HG03097 (cell line): Measurements from ENCODE around the gene ZNF74.
"Not testable (repeated sequence)": the region's sequence is repeated elsewhere in the genome, so short reads cannot be mapped to it uniquely, and the experiment has no call there.

Experiments
- ATAC-seq: cut with Tn5 transposase; IDR thresholded peaks from one replicate; pipeline ENCODE4 v1.9.1; 2021; ENCODE audit not compliant: unreplicated experiment, low FRiP score

Gene ZNF74

DNA sequence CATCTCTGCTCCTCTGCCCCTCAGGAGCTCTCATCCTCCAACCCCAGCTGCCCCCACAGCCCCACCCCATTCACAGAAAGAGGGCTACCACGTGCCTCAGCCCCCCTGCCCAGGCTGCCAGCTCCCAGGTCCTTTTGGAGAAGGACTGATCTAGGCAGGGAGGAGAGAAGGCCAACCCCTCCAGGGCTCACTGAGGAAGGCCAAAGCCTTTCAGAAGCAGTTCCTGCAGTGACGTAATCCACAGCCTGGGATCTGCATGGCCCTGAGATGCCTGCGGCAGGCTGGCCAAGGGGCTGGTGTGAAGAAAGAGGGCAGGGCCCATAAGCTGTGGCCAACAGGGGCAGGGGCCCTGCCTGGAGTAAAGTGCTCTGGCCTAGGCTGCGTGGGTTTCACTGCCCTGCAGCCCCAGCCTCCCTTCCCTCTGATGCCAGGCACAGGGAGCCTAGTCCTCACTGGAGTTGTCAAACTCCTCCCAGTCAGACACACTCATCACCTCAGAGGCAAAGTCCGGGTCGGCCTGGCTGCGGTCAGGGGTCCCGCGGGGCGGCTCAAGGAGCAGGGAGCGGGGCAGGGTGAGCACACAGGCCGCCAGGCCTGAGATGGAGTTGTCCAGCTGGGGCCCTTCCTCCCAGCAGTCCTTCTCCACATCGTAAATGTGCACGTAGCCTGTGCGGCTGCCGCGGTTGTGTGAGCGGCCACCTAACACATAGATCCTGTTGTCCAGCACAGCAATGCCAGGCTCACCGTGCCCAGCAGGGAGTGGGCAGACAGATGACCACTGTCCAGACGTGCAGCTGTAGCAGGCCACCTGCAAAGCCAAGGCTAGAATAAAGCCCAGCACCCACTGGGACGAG lies 47.9 kb downstream of the ZNF74 start:
- no peak for ATAC-seq

- no peak for ATAC-seq
Measured at GRCh38 chr22:20442485-20443284, 48.7 kb downstream of the ZNF74 start.

DNA sequence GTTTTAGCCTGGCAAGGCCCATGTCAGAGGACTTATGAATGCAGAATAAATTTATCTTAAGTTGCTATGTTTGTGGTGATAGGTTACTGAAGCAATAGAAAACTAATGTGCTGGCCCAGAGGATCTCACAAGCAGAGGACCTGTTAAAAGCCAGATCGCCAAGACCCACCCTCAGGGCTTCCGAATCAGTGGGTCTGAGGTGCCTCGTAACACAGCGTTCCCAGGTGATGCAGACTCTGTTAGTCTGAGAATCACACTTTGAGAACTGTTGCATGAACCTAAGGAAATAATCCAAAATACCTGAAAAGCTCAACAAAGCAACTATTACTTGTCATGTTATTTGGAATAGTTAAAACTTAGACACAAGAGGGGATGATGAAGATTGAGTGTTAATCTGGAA lies 50.4 kb downstream of the ZNF74 start:
- ATAC-seq = no peak

DNA sequence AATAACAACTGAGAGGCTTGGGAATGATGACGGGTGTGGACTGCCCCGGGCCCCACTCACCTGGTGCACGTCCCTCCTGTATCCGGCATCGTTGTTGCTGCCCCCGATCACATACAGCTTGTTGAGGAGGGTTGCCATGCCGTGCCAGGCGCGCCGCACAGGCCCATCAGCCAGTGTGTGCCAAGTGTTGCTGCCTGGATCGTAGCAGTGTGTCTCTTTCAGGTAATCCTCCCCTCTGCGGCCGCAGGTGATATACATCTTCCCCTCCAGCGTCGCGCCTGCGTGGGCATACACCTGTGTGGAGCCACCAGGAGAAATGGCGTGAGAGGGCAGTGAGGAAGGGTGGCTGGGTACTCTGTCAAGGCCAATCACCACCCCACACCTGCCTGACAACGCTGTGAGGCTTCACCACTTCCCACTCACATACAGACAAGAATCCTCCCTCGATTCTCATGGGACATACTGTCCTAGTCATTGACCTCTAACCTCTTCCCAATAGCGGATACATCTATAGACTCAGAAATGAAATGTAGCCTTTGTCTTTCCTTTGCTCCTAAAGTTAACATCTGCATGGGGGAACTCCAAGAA lies 52.5 kb downstream of the ZNF74 start:
- ATAC-seq = no peak

- ATAC-seq = no peak
Measured at GRCh38 chr22:20448630-20449029, 54.7 kb downstream of the ZNF74 start.

DNA sequence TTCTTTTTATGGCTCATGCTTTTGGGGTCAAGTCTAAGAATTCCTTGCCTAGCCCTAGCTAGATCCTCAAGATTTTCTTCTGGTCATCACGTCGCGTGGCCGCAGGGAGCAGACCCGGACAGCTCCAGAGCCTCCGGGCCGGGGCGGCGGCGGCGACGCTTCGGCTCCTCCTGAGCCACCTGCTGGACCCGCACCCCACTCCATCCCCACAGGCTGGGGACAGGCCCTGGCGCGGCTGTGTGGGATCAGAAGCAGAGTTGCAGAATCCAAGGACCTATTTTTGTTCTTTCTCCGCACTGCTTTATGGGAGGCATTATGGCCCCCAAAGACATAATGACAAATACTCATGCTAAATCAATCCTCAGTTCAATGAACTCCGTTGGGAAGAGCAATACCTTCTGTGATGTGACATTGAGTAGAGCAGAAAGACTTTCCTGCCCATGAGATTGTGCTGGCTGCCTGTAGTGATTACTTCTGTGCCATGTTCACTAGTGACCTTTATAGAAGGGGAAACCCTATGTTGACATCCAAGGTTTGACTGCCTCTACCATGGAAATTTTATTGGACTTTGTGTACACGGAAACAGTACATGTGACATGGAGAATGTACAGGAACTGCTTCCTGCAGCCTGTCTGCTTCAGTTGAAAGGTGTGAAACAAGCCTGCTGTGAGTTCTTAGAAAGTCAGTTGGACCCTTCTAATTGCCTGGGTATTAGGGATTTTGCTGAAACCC lies 56.0 kb downstream of the ZNF74 start:
- no peak for ATAC-seq

DNA sequence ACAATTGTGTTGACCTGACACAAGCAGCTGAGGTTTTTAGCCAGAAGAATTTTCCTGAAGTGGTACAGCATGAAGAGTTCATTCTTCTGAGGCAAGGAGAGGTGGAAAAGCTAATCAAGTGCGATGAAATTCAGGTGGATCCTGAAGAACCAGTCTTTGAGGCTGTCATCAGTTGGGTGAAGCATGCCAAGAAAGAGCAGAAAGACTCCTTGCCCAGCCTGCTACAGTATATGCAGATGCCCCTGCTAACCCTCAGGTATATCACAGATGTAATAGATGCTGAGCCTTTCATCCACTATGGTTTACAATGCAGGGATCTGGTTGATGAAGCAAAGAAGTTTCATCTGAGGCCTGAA lies 56.6 kb downstream of the ZNF74 start:
- no peak for ATAC-seq

GRCh38 chr22:20451129-20451778 lies 57.3 kb downstream of the ZNF74 start:
- not testable (repeated sequence) for ATAC-seq

GRCh38 chr22:20451920-20452319 lies 58.0 kb downstream of the ZNF74 start:
- ATAC-seq = no peak

DNA sequence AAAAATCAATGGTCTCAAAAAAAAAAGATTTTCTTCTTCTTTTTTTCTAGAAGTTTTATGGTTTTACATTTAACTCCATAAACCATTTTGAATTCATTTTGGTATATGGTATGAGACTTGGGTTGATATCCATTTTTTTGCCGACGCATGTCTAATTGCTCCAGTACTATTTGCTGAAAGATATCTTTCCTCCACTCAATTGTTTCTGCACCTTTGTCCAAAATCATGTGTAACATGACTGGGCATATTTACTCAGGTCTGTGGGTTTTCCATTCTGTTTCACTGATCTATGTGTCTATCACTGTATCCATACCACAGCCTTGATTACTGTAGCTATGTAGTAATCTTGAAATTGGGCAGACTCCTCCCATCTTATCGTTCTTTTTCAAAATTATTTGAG lies 59.3 kb downstream of the ZNF74 start:
- ATAC-seq = no peak

- ATAC-seq = no peak
Measured at GRCh38 chr22:20455709-20456063, 61.7 kb downstream of the ZNF74 start.

GRCh38 chr22:20456064-20456721 lies 62.2 kb downstream of the ZNF74 start:
- no peak for ATAC-seq

DNA sequence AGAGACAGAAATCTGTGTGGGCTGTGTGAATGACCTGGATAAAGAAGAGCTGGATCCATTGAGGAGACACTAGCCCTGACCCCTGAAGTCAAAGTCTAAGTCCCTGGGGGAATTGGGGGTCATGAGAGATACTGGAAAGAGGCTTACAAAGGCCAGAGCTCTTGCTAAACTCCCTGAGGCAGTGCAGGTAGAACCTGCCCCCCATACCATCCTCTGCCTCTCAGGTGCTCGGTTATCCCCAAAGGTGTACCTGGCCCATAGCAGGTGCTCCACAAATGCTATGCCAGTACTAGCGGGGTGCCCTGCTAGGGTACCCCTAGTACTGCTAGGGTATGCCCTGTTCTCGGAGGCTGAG lies 62.7 kb downstream of the ZNF74 start:
- ATAC-seq = no peak

GRCh38 chr22:20457506-20458240 lies 63.7 kb downstream of the ZNF74 start:
- no peak for ATAC-seq
